Measurements from ENCODE around the gene DDR1.

- peak in 1 of 2 donors; percentile 11 for TF ChIP-seq CTCF (conservative IDR thresholded peaks at IDR 0.05 in 1 of 2, IDR thresholded peaks at IDR 0.05 in 1 of 2; ENCODE audit: extremely low read depth in 1 of 2, insufficient read depth in 1 of 2, low read depth in 1 of 2, low read length in 2 of 2)
- TF ChIP-seq EZH2 (IDR thresholded peaks at IDR 0.05; ENCODE audit: borderline replicate concordance, low read length): no peak
Observed at GRCh38 chr6:30893001-30893591, 8.8 kb downstream of the DDR1 start.
